Suppressor macrophage treated with lipopolysaccharide for 1 hour (primary cell): ENCODE data around the gene GNA14.
A peak's percentile ranks its signal among the peaks of the same experiment; 100 is the strongest.
"Not testable (repeated sequence)": the region's sequence is repeated elsewhere in the genome, so short reads cannot be mapped to it uniquely, and the experiment has no call there.

Experiments used
- DNase-seq, 3 donors: peaks; one replicate each; pipeline ENCODE4 v3.0.0-alpha.2; 2020 to 2022

Gene GNA14

GRCh38 chr9:77486463-77486862 lies 161.7 kb downstream of the GNA14 start:
- DNase-seq = no peak

- DNase-seq = no peak
These were observed 172.3 kb downstream of the GNA14 start for GRCh38 chr9:77475641-77476473.

- DNase-seq = no peak
These were observed 173.2 kb downstream of the GNA14 start for GRCh38 chr9:77474936-77475335.

- DNase-seq = no peak
These were observed 175.5 kb downstream of the GNA14 start for GRCh38 chr9:77472646-77473045.

GRCh38 chr9:77471572-77471971 lies 176.6 kb downstream of the GNA14 start:
- no peak for DNase-seq

GRCh38 chr9:77469515-77470231 lies 178.4 kb downstream of the GNA14 start:
- no peak for DNase-seq

- no peak for DNase-seq
These were observed 183.5 kb downstream of the GNA14 start for GRCh38 chr9:77464661-77465060.

GRCh38 chr9:77463151-77463550 lies 185.0 kb downstream of the GNA14 start:
- DNase-seq = no peak

GRCh38 chr9:77462066-77462465 lies 186.1 kb downstream of the GNA14 start:
- DNase-seq = no peak

- no peak for DNase-seq
These were observed 187.2 kb downstream of the GNA14 start for GRCh38 chr9:77460938-77461337.

- peak; percentile 78 to 86 (median 85) for DNase-seq
These were observed 190.1 kb downstream of the GNA14 start for GRCh38 chr9:77457916-77458592.

GRCh38 chr9:77456829-77457437 lies 191.2 kb downstream of the GNA14 start:
- DNase-seq = peak; percentile 90 to 95 (median 92)

GRCh38 chr9:77455312-77455927 lies 192.7 kb downstream of the GNA14 start:
- peak; percentile 61 to 69 (median 62) for DNase-seq

- no peak for DNase-seq
These were observed 193.5 kb downstream of the GNA14 start for GRCh38 chr9:77454663-77455062.

GRCh38 chr9:77453825-77454647 lies 194.1 kb downstream of the GNA14 start:
- peak; percentile 34 to 53 (median 53) for DNase-seq

GRCh38 chr9:77451507-77451906 lies 196.6 kb downstream of the GNA14 start:
- no peak for DNase-seq

- no peak for DNase-seq
These were observed 198.0 kb downstream of the GNA14 start for GRCh38 chr9:77450085-77450475.

GRCh38 chr9:77449240-77450084 lies 198.7 kb downstream of the GNA14 start:
- DNase-seq = no peak

- DNase-seq = no peak
These were observed 200.5 kb downstream of the GNA14 start for GRCh38 chr9:77447646-77448045.

- no peak for DNase-seq
These were observed 205.7 kb downstream of the GNA14 start for GRCh38 chr9:77442436-77442835.

GRCh38 chr9:77441124-77441523 lies 207.0 kb downstream of the GNA14 start:
- DNase-seq = not testable (repeated sequence)
